Bronchial epithelial cell (primary cell): ENCODE results near the gene PIEZO2. TPM values are rescaled to one million over a fixed set of nuclear protein-coding genes. Genes with fewer than 3 reads are reported as not detected.
A peak's percentile ranks its signal among the peaks of the same experiment; 100 is the strongest.

ENCODE experiments used
- DNase-seq: peaks from one replicate; pipeline ENCODE4 v3.0.0-alpha.2; 2010; ENCODE audit warnings: low read depth
- FAIRE-seq: peaks from 2 replicates; lab custom pipeline; 2011; peaks lifted over from hg19 to GRCh38; lab: Jason Lieb, UNC
- H3K27me3 ChIP-seq: 2 replicates; pipeline ENCODE4 v1.5.1; 2011; ENCODE audit warnings: low read length; ENCODE audit not compliant: control insufficient read depth, insufficient read depth
- H3K36me3 ChIP-seq: 2 replicates; pipeline ENCODE4 v1.5.1; 2011; ENCODE audit warnings: low read length; ENCODE audit not compliant: control insufficient read depth, insufficient read depth
- H3K4me3 ChIP-seq: 2 replicates; pipeline ENCODE4 v1.5.1; 2011; ENCODE audit warnings: mild to moderate bottlenecking, low read depth, low read length, control low read depth
- CTCF ChIP-seq: IDR thresholded peaks from 2 replicates; pipeline ENCODE4 v1.5.1; 2011; ENCODE audit warnings: mild to moderate bottlenecking, moderate library complexity, low read length, control low read depth, inconsistent platforms; ENCODE audit not compliant: insufficient read depth, severe bottlenecking
- total RNA-seq: library from RNA; depleted of rRNA; stranded (reverse); fragments of >200 nt; gene quantifications from 2 replicates; pipeline ENCODE4 v1.2.1, GENCODE V29; 2014

Gene PIEZO2
- total RNA-seq, 1 donor from 2014 or later: 1.3 TPM

GRCh38 chr18:10783941-10784340 is 365.4 kb downstream of the PIEZO2 start:
- Histone ChIP-seq H3K36me3 (no peaks in the 10 kb centered on the region), H3K27me3 (no peaks in the 10 kb centered on the region), H3K4me3 (no peak overlapping the region)
- no peak for FAIRE-seq
- DNase-seq: no peak
- TF ChIP-seq CTCF: no peak

- H3K36me3 ChIP-seq: no peaks in the 10 kb centered on the region
- FAIRE-seq: no peak
- no peaks in the 10 kb centered on the region for H3K27me3 ChIP-seq
- H3K4me3 ChIP-seq: no peak overlapping the region
- DNase-seq: no peak
- no peak for TF ChIP-seq CTCF
These were observed 372.9 kb downstream of the PIEZO2 start for GRCh38 chr18:10776493-10776892.

DNA sequence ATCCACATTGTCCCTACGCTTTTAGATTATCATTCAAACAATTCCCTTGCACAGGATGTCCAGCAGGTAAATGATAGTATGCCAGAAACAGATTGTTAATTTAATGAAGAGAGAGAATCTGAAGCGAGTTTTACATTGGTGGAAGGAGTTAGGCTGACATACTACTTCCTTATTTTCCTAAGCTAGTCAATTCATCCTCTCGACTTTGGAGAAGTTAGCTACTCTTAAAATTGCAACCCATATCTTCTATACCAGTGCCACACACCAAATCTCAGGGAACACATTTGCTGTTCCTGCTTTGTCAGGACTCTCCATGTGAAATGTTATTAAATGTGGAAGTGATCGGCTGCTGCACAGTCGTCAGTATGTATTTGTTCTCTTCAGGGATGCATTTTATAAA is 374.3 kb downstream of the PIEZO2 start:
- no peaks in the 10 kb centered on the region for H3K36me3 ChIP-seq
- DNase-seq: no peak
- no peak for TF ChIP-seq CTCF
- FAIRE-seq: no peak
- no peaks in the 10 kb centered on the region for H3K27me3 ChIP-seq
- H3K4me3 ChIP-seq: no peak overlapping the region

GRCh38 chr18:10771053-10771709 is 378.2 kb downstream of the PIEZO2 start:
- Histone ChIP-seq H3K4me3 (no peak overlapping the region), H3K27me3 (no peaks in the 10 kb centered on the region), H3K36me3 (no peaks in the 10 kb centered on the region)
- FAIRE-seq (no peak), DNase-seq (peak; percentile 54)
- no peak for TF ChIP-seq CTCF

GRCh38 chr18:10770264-10770663 is 379.1 kb downstream of the PIEZO2 start:
- no peak for TF ChIP-seq CTCF
- FAIRE-seq: no peak
- DNase-seq: no peak
- H3K27me3 ChIP-seq: no peaks in the 10 kb centered on the region
- H3K36me3 ChIP-seq: no peaks in the 10 kb centered on the region
- H3K4me3 ChIP-seq: no peak overlapping the region

GRCh38 chr18:10768221-10768620 is 381.1 kb downstream of the PIEZO2 start:
- no peak for TF ChIP-seq CTCF
- Histone ChIP-seq H3K4me3 (no peak overlapping the region), H3K27me3 (no peaks in the 10 kb centered on the region), H3K36me3 (no peaks in the 10 kb centered on the region)
- DNase-seq (no peak), FAIRE-seq (no peak)
